OCI-LY7 (cell line): Measurements from ENCODE around the gene CELSR3. TPM values are rescaled to one million over a fixed set of nuclear protein-coding genes. Genes with fewer than 3 reads are reported as not detected.

Experiments
- BruUV-seq: library from RNA; stranded (reverse); fragments of 400-500 nt; replicated peaks from 2 replicates; lab custom pipeline; 2021; lab: Mats Ljungman, UMichigan
- CTCF ChIA-PET: fragments of 300-600 bp; sonication (Branson Sonifier 250); formaldehyde crosslinking; loops from one replicate; lab custom pipeline; 2022; ENCODE audit warnings: antibody characterized with exemption; ENCODE audit not compliant: unreplicated experiment; lab: Charles Lee
- POLR2A ChIA-PET: fragments of 300-600 bp; sonication (Branson Sonifier 250); formaldehyde crosslinking; loops from one replicate; lab custom pipeline; 2022; ENCODE audit warnings: antibody characterized with exemption; lab: Charles Lee
- DNase-seq: peaks from one replicate; pipeline ENCODE4 v3.0.0-alpha.2; 2015; ENCODE audit warnings: low spot score
- H2AFZ ChIP-seq: fragments of 200-600 bp; sonication (generic), shearing (Covaris generic); 2 replicates; pipeline ENCODE4 v1.6.1; 2014; ENCODE audit warnings: mild to moderate bottlenecking, antibody characterized with exemption, low read length, moderate library complexity
- H3K27ac ChIP-seq: fragments of 200-600 bp; sonication (generic); 2 replicates; pipeline ENCODE4 v1.5.1; 2014; ENCODE audit warnings: mixed run types, low read depth, mild to moderate bottlenecking, moderate library complexity, low read length, inconsistent platforms; ENCODE audit not compliant: poor library complexity, severe bottlenecking
- H3K36me3 ChIP-seq: fragments of 200-600 bp; sonication (generic); 2 replicates; pipeline ENCODE4 v1.6.1; 2014; ENCODE audit warnings: mild to moderate bottlenecking, antibody characterized with exemption, low read length, moderate library complexity, mixed read lengths; ENCODE audit not compliant: insufficient read depth
- H3K4me1 ChIP-seq: fragments of 200-600 bp; sonication (generic); 2 replicates; pipeline ENCODE4 v1.5.1; 2014; ENCODE audit warnings: mild to moderate bottlenecking, low read length; ENCODE audit not compliant: insufficient read depth, poor library complexity, severe bottlenecking
- H3K4me2 ChIP-seq: fragments of 200-600 bp; sonication (generic); 2 replicates; pipeline ENCODE4 v1.6.1; 2014; ENCODE audit warnings: mild to moderate bottlenecking, low read length
- H3K4me3 ChIP-seq: fragments of 200-600 bp; sonication (generic); 2 replicates; pipeline ENCODE4 v1.5.1; 2014; ENCODE audit warnings: mild to moderate bottlenecking, low read depth, low read length; ENCODE audit not compliant: poor library complexity, severe bottlenecking
- H3K79me2 ChIP-seq: fragments of 200-600 bp; sonication (generic); 2 replicates; pipeline ENCODE4 v1.6.1; 2016; ENCODE audit warnings: low read depth, mild to moderate bottlenecking, low read length, moderate library complexity, mixed read lengths; ENCODE audit not compliant: insufficient read depth
- H3K9me2 ChIP-seq: fragments of 200-600 bp; sonication (generic); 2 replicates; pipeline ENCODE4 v1.6.1; 2016; ENCODE audit warnings: mild to moderate bottlenecking, low read length, mixed read lengths; ENCODE audit not compliant: insufficient read depth
- H3K9me3 ChIP-seq: fragments of 200-600 bp; sonication (generic); 2 replicates; pipeline ENCODE4 v1.6.1; 2014; ENCODE audit warnings: mild to moderate bottlenecking, mixed run types, low read length, mixed read lengths
- H4K20me1 ChIP-seq: fragments of 200-600 bp; sonication (generic); 2 replicates; pipeline ENCODE4 v1.6.1; 2014; ENCODE audit warnings: mild to moderate bottlenecking, antibody characterized with exemption, low read length, moderate library complexity, mixed read lengths; ENCODE audit not compliant: insufficient read depth
- CTCF ChIP-seq: fragments of 200-600 bp; sonication (generic); conservative IDR thresholded peaks from 2 replicates; pipeline ENCODE4 v1.5.1; 2014; ENCODE audit warnings: mild to moderate bottlenecking, antibody characterized with exemption, low read length, moderate library complexity, mixed read lengths
- EZH2phosphoT487 ChIP-seq: fragments of 200-600 bp; sonication (generic); IDR thresholded peaks from 2 replicates; pipeline ENCODE4 v1.6.1; 2018; ENCODE audit warnings: low read depth, borderline replicate concordance, mild to moderate bottlenecking, mixed run types, antibody characterized with exemption, low read length, moderate library complexity, mixed read lengths
- intact Hi-C: fragments of 100-400 bp; cut with micrococcal nuclease; formaldehyde crosslinking; loops from one replicate; pipeline ENCODE4 v1.10.0; 2022; ENCODE audit not compliant: unreplicated experiment
- total RNA-seq, 2 experiments: library from RNA; depleted of rRNA in 1 of 2; stranded (reverse); fragments of >200 nt in 1 of 2; shearing (Covaris generic) in 1 of 2; gene quantifications; 2 replicates each; pipeline ENCODE4 v1.2.3, GENCODE V29; 2014 to 2022

The CELSR3 gene
- total RNA-seq, 2 experiments from 2014 or later, result 3.0 to 9.1 TPM

GRCh38 chr3:48636149-48636655, 26.5 kb downstream of the CELSR3 start:
- intact Hi-C loops, result loop anchor here (10.0 kb wide), 2 partner anchors 191 to 231 kb away; partner anchors contain the start of genes ATRIP, CCDC51 and TMA7
- Histone ChIP-seq H3K27ac (peak overlapping the region; percentile 52), H3K79me2 (no peaks in the 10 kb centered on the region), H3K9me3 (no peaks in the 10 kb centered on the region), H3K4me3 (peak overlapping the region; percentile 87), H4K20me1 (no peaks in the 10 kb centered on the region; the same call in 1 of the 2 replicates), H3K4me1 (peaks cover 27% of the 10 kb centered on the region), H2AFZ (peak overlapping the region; percentile 83), H3K36me3 (no peaks in the 10 kb centered on the region), H3K9me2 (no peaks in the 10 kb centered on the region), H3K4me2 (peak overlapping the region; percentile 80)
- no peak for TF ChIP-seq CTCF
- no peak for TF ChIP-seq EZH2phosphoT487
- BruUV-seq, result no TSS peak
- POLR2A ChIA-PET, result interaction anchor here (0.5 to 0.9 kb wide), 5 partner anchors 11 to 285 kb away, joined by 3 to 4 read pairs (median 3); no protein-coding TSS in a partner anchor
- CTCF ChIA-PET, result interaction anchor here (0.5 to 2.0 kb wide), 7 partner anchors 21 to 196 kb away, joined by 3 to 10 read pairs (median 3); partner anchors contain the start of genes CCDC51, CELSR3, PFKFB4 and TMA7
- DNase-seq, result no peak

- CTCF ChIA-PET, result interaction anchor here (0.5 to 2.0 kb wide), 9 partner anchors 22 to 241 kb away, joined by 3 to 10 read pairs (median 3); partner anchors contain the start of genes CCDC51, CELSR3, PFKFB4 and TMA7
- TF ChIP-seq CTCF, result peak; percentile 85
- TF ChIP-seq EZH2phosphoT487, result no peak
- peak within 1 kb of the TSS; percentile 87 for H3K4me3 ChIP-seq
- no peaks in the 10 kb centered on the region; the same call in 1 of the 2 replicates for H4K20me1 ChIP-seq
- POLR2A ChIA-PET, result interaction anchor here (0.6 to 1.6 kb wide), 4 partner anchors 10 to 74 kb away, joined by 3 to 4 read pairs (median 3); no protein-coding TSS in a partner anchor
- H3K27ac ChIP-seq, result peak within 1 kb of the TSS; percentile 52
- intact Hi-C loops, result loop anchor here (1.0 to 10.0 kb wide), 7 partner anchors 21 to 231 kb away; partner anchors contain the start of genes ATRIP, CCDC51, TMA7 and UQCRC1
- H3K9me3 ChIP-seq, result no peaks in the 10 kb centered on the region
- H3K79me2 ChIP-seq, result no peaks in the 10 kb centered on the region
- BruUV-seq, result no TSS peak
- H3K4me2 ChIP-seq, result peak within 1 kb of the TSS; percentile 82
- H3K4me1 ChIP-seq, result peaks cover 27% of the 10 kb centered on the region
- no peaks in the 10 kb centered on the region for H3K9me2 ChIP-seq
- H2AFZ ChIP-seq, result peak within 1 kb of the TSS; percentile 83
- no peaks in the 10 kb centered on the region; the same call in 1 of the 2 replicates for H3K36me3 ChIP-seq
- peak; percentile 96 for DNase-seq
Observed at GRCh38 chr3:48635222-48636021, 27.3 kb downstream of the CELSR3 start, which contains the start of gene SLC26A6. Gene SLC26A6, minus strand, starts transcription at chr3:48635461. Its CDS starts 68 bp downstream, at chr3:48635393.
